MM.1S (cell line): ENCODE measurements around the gene SRD5A2.

Experiments
- EZH2 ChIP-seq: fragments of 300-600 bp; sonication (generic); optimal IDR thresholded peaks from 2 replicates; pipeline ENCODE3; 2017; ENCODE audit warnings: low read depth, mild to moderate bottlenecking, antibody characterized with exemption, low read length, mixed read lengths
- EZH2phosphoT487 ChIP-seq: fragments of 300-600 bp; sonication (generic); IDR thresholded peaks from 2 replicates; pipeline ENCODE4 v1.6.1; 2018; ENCODE audit warnings: antibody characterized with exemption, low read length
- TF ChIP-seq, protein P1 (sequence below): fragments of 300-600 bp; sonication (generic); IDR thresholded peaks from 2 replicates; pipeline ENCODE4 v1.5.1; 2016; ENCODE audit warnings: antibody characterized with exemption, low read length, mixed read lengths

DNA sequence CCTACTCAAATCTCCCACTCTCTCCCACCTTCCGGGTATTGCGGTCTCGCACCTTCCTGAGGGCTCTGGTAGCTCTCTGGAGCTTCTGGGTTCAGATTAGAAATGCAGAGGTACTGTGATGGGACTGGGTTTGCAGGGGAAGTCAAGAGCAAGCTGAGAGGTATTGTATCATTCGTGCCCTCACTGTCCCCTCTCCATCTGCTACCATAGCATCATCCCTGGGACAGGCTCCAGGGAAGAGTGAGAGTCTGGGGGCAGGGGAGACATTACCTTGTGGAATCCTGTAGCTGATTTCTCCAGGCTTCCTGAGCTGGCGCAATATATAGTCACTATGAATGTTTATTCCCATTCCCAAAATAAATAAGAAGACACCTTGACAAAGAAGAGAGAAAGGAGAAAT, 49.6 kb downstream of the SRD5A2 start:
- TF ChIP-seq, protein P1, sequence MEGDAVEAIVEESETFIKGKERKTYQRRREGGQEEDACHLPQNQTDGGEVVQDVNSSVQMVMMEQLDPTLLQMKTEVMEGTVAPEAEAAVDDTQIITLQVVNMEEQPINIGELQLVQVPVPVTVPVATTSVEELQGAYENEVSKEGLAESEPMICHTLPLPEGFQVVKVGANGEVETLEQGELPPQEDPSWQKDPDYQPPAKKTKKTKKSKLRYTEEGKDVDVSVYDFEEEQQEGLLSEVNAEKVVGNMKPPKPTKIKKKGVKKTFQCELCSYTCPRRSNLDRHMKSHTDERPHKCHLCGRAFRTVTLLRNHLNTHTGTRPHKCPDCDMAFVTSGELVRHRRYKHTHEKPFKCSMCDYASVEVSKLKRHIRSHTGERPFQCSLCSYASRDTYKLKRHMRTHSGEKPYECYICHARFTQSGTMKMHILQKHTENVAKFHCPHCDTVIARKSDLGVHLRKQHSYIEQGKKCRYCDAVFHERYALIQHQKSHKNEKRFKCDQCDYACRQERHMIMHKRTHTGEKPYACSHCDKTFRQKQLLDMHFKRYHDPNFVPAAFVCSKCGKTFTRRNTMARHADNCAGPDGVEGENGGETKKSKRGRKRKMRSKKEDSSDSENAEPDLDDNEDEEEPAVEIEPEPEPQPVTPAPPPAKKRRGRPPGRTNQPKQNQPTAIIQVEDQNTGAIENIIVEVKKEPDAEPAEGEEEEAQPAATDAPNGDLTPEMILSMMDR: no peak
- TF ChIP-seq EZH2 (no peak), EZH2phosphoT487 (no peak)
